GDM1 (cell line): ENCODE results near the gene RBM15.

Source experiments
- DNase-seq: peaks from one replicate; lab custom pipeline; 2025; lab: John Stamatoyannopoulos, UW

The RBM15 gene

GRCh38 chr1:110338886-110339406, at the start of gene RBM15:
TSS of gene RBM15 (plus strand) at chr1:110339377. CDS start at chr1:110339406, 29 bp downstream.
- DNase-seq: peak; percentile 100

GRCh38 chr1:110291241-110292030, 47.7 kb upstream of the RBM15 start:
- DNase-seq: no peak

DNA sequence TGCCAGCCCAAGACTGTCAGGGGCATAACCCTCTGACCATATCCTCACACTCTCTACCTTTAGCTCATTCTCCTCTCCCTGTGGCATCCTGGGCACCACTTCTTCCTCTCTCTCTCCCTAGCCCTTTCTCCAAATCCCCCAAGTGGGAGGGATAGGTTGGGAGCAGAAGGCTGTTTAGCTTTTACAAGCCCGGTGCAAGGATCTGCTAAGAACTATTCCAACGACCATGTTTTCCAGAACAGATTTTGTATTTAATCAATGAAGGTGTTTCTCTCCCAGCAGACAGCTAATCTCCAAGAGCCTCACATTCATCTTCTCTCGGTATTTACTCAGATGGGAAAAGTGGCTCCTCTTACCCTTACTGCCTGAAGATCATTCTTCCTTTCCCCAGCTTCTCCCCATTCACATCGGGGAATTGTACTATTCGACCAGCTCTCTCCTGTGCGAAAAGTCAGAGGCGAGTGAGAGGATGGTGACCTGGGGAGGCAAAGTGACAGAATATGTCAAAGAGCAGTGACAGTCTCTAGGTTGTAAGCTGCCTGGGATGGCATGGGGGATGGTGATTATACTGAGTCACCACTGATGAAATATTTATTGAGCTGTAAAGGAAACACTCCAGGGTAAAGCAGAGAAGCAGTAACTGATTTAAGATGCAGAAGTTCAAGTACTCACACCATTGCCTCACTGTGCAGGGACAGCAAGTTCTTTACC, 47.0 kb upstream of the RBM15 start:
- no peak for DNase-seq

DNA sequence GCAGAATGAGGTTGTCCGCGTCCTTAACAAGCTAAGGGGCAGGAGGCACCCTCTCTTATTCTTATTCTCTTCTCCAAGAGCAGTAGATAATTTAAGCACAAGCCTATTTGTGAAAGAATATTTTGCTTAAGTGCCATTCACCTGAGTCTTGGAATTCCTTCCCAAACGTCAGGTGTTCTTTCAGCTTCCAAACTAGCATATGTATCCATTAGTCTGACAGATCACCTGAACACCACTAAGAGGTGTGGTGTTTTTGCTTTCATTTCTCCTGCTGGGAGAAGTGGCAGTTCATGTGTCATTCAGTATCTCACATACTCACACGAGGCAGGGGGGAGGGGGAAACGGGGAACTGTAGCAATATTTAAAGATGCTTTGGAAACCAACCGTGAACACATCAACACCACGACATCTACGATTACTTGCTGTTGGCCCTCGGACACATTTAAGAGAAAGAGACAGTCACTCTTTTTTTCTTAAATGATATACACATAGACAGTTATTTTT, 45.5 kb upstream of the RBM15 start:
- DNase-seq: no peak

DNA sequence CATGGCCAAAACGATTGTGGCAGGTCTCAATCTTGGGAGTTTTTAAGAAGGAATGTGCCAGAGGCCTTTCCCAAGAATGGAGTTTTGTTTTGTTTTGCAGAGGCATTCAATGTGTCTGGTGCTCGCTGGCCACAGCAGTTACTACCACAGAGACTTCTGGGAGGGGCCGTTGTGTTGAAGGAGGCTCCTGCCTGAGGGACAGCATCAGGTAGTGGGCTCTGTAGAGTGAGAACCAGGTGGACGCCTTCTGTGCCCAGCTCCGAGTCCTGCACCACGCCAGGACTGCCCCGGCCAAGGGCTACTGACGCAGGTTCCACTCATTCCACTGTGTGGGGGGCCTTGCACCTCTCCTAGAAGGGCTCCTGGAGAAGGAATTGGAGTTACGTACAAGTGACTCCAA, 44.9 kb upstream of the RBM15 start:
- no peak for DNase-seq

- no peak for DNase-seq
Observed at GRCh38 chr1:110298991-110299390, 40.2 kb upstream of the RBM15 start.

GRCh38 chr1:110300412-110301085, 38.6 kb upstream of the RBM15 start:
- no peak for DNase-seq

DNA sequence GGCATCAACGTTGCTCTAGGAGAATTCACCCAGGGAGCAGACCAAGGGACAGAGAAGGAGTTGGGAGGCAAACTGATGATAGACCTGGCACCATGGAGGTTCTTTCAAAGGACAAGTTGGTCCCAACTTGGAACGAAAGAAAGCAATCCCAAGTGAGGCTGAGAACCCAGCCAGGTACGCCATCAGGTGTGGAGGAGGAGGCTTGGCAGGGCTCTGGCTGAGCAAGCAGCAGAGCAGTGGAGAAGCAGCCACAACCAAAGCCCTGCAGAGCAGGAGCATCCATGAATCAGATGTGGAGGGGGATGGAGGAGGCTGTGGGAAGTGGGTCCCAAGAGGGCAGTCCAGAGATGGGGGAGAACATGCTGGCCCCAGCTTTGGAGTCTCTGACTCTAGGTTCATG, 36.3 kb upstream of the RBM15 start:
- no peak for DNase-seq

GRCh38 chr1:110305900-110306420, 33.2 kb upstream of the RBM15 start:
- no peak for DNase-seq

DNA sequence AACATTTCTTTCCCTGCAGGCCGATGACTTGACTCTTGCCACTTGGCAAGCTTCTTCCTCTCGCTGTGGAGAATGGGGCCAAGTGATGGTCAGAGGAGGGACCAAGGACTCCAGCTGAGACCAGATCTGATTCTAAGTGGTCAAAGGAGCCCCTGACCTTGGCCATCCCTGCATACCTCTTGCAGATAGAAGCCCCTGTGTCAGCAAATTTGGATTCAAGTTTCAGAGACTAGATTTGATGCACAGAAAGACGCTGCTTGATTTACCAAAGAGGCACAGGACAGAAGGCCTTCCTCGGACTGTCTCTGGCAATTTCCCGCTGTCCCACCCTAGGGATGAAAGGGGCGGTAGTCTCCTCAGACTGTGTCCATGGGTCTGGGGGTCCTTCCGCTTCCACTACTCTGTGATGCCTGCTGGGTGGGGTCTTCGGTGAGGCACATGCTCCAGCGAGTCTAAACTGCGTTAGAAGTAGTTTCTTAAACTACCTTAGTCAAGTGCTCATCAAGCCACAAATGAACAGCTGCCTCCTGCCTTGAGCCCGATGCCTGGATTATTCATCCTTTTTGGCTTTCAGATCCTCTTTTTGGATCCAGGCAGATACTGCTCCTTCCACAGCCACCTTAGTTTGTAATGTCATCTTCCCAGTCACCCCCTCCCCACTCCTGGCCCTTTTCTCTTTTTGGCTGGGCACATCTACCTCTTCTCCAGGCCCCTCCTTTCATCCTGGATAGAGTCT, 31.8 kb upstream of the RBM15 start:
- DNase-seq: no peak

- DNase-seq: no peak
Observed at GRCh38 chr1:110308247-110308646, 30.9 kb upstream of the RBM15 start.

DNA sequence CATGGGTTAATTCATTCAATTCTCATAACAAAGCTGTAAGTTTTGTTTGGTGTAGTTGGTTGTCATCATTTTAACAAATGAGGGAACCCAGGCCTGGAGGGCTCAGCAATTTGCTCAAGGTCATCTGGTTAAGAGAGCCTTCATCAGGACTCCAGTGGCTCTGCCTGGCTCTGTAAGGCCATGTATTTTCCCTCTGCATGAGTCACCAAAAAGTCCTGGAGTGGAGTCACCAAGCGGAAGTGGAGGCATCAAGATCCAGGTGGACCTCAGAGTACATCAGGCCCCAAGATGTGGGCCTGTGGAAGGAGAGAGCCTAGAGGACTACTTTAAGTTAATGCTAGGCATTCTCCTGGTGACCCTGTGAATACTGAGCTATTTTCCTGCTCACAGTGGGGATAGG, 30.0 kb upstream of the RBM15 start:
- no peak for DNase-seq

- DNase-seq: no peak
Observed at GRCh38 chr1:110309767-110310166, 29.4 kb upstream of the RBM15 start.

- DNase-seq: no peak
Observed at GRCh38 chr1:110310300-110310699, 28.9 kb upstream of the RBM15 start.

- peak; percentile 49 for DNase-seq
Observed at GRCh38 chr1:110312188-110313121, 26.7 kb upstream of the RBM15 start.

- DNase-seq: no peak
Observed at GRCh38 chr1:110316735-110317134, 22.4 kb upstream of the RBM15 start.

DNA sequence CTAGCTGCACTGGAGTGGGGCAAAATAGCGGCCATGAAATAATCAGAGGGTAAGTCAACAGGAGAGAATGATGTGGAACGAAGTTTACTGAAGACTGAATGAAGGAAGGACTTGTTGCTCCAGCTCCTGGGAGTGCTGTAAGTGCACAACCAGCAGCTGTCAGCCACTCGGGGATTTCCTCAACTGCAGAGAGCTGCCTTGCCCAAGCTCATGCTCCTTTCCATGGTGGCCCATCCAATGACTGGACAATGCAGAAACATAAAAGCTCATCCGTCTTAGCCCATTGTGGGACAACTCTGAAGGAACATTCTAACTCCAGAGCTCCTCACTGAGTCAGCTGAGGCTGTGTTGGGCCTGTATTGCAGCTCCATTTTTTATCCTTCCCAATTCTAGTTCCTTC, 21.1 kb upstream of the RBM15 start:
- DNase-seq: no peak

DNA sequence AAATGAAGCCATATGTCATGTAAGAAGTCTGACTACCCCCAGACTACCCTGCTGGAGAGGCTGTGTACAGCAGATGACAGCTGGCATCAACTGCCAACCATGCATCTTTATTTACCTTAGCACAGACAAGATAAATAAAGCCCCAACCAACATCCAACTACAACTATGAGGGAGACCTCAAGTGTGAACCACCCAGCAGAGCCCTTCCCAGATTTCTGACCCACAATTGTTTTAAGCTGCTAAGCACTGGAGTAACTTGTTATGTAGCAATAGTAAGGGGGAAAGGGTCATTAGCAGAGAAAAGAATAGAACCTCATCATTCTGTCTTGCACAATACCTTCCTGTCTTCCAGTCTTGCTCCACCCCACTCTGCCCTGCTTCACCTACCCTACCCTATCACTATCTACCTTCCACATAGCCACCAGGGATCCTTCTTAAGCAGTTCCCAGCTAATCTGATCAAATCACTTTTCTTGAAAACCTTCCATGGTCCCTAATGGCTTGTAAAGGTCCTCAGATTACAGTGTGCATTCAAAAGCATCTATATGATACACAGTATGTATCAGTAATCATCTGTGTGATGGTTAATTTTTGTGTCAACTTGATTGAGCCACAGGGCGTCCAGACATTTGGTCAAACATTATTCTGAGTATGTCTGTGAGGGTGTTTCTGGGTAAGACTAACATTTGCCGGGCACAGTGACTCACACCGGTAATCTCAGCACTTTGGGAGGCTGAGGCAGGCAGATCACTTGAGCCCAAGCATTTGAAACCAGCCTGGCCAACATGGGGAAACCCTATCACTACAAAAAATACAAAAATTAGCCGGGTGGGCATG, 19.6 kb upstream of the RBM15 start:
- no peak for DNase-seq

DNA sequence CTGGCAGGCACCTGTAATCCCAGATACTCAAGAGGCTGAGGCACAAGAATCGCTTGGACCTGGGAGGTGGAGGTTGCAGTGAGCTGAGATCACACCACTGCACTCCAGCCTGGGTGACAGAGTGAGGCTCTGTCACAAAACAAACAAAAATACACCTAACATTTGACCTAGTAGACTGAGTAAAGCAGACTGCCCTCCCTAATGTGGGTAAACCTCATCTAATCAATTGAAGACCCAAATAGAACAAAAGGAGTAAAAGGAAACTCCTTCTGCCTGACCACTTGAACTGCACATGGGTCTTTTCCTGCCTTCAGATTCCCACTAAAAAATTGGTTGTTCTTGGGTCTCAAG, 19.0 kb upstream of the RBM15 start:
- DNase-seq: no peak

GRCh38 chr1:110321045-110321444, 18.1 kb upstream of the RBM15 start:
- no peak for DNase-seq
